ENCODE measurements around the gene HOXA6. TPM values are rescaled to one million over a fixed set of nuclear protein-coding genes. Genes with fewer than 3 reads are reported as not detected.

Gene HOXA6
- polyA plus RNA-seq (2011; rRNA removed) (1.2 and 1.3 TPM in 2 replicates), polyA minus RNA-seq (2011; rRNA and poly(A)+ RNA removed) (0.91 and 2.1 TPM in 2 replicates)

DNA sequence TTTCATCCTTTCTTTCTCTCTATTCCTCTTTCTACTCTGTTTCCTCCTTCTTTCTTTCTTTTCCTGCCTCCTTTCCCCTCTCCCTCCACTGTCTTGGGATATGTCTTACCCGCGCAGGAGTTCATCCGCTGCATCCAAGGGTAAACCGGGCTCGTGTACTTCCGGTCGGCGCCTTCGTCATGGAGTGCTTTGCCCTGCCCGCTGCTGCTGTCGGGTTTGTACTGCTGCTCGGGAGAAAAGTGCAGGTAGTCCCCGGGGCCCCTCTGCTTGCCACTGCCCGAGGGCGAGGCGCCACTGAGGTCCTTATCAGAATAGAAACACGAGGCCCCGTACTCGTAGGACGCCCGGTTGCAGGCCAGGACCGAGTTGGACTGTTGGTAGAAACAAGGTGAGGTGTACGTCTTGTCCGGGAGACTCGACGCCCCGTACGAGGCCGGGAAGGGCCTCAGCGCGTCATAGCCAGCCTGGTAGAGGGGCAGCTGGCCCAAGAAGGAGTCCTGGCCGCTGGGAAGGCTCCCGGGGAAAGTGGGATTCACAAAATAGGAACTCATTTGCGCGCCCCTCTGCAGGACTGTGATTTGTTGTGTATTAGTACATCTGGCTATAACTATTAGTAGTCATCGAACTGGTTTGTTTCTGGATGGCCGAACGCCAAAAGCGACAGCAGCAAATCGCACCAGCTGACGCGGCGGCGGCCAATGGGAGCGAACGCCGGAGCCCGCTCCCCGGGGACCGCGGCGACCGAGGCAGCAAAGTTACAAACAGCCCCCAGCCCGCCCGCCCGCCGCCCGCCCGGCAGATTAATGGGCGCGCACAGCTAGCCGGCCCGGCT lies at the start of gene HOXA6:
HOXA6 (minus strand) TSS at position 576 of the 832 bp plus-strand sequence; CDS start at position 551, 25 bp downstream.
- DNase-seq (ENCODE audit: low read depth, low spot score) = no peak
- CTCF ChIA-PET = interaction anchor here (0.6 to 5.6 kb wide), 6 partner anchors 9 to 778 kb away, joined by 3 to 24 read pairs (median 6); partner anchors contain the start of gene HOXA7
- POLR2A ChIA-PET = interaction anchor here (1.0 kb wide), 1 partner anchor 8 kb away, joined by 3 read pairs; no protein-coding TSS in a partner anchor
- Histone ChIP-seq H3K9me3 (ENCODE audit: control insufficient read depth, insufficient read depth, low read length) (peaks cover 2% of the 10 kb centered on the region; the same call in 1 of the 2 replicates), H3K27ac (ENCODE audit: low read depth, low read length) (peak within 1 kb of the TSS; percentile 90), H3K27me3 (ENCODE audit: control insufficient read depth, insufficient read depth, low read length) (no peaks in the 10 kb centered on the region), H3K4me3 (ENCODE audit: low read depth, low read length) (peak within 1 kb of the TSS; percentile 73)
- TF ChIP-seq CTCF (IDR thresholded peaks at IDR 0.05; ENCODE audit: low read depth, low read length) = no peak

- Histone ChIP-seq H3K27me3 (ENCODE audit: control insufficient read depth, insufficient read depth, low read length) (peaks cover 83% of the 10 kb centered on the region), H3K27ac (ENCODE audit: low read depth, low read length) (no peak overlapping the region), H3K4me3 (ENCODE audit: low read depth, low read length) (no peak overlapping the region), H3K9me3 (ENCODE audit: control insufficient read depth, insufficient read depth, low read length) (peaks cover 11% of the 10 kb centered on the region; the same call in 1 of the 2 replicates)
- ChIA-PET POLR2A (interaction anchor here (0.6 to 0.7 kb wide), 2 partner anchors 12 to 368 kb away, joined by 4 to 12 read pairs; no protein-coding TSS in a partner anchor), CTCF (interaction anchor here (0.5 to 3.2 kb wide), 73 partner anchors 9 to 1725 kb away, joined by 3 to 68 read pairs (median 5); no protein-coding TSS in a partner anchor)
- peak; percentile 80 for TF ChIP-seq CTCF (IDR thresholded peaks at IDR 0.05; ENCODE audit: low read depth, low read length)
- peak; percentile 37 for DNase-seq (ENCODE audit: low read depth, low spot score)
These were observed 48.8 kb upstream of the HOXA6 start for GRCh38 chr7:27196287-27196767.

GRCh38 chr7:27194686-27195379 lies 47.3 kb upstream of the HOXA6 start:
- Histone ChIP-seq H3K27me3 (ENCODE audit: control insufficient read depth, insufficient read depth, low read length) (peaks cover 84% of the 10 kb centered on the region), H3K9me3 (ENCODE audit: control insufficient read depth, insufficient read depth, low read length) (peaks cover 11% of the 10 kb centered on the region; the same call in 1 of the 2 replicates), H3K27ac (ENCODE audit: low read depth, low read length) (no peak overlapping the region), H3K4me3 (ENCODE audit: low read depth, low read length) (no peak overlapping the region)
- DNase-seq (ENCODE audit: low read depth, low spot score) = no peak
- CTCF ChIA-PET = interaction anchor here (0.9 to 3.2 kb wide), 26 partner anchors 8 to 1727 kb away, joined by 3 to 68 read pairs (median 10); no protein-coding TSS in a partner anchor
- POLR2A ChIA-PET = no interaction called here
- TF ChIP-seq CTCF (IDR thresholded peaks at IDR 0.05; ENCODE audit: low read depth, low read length) = no peak

- Histone ChIP-seq H3K9me3 (ENCODE audit: control insufficient read depth, insufficient read depth, low read length) (peaks cover 13% of the 10 kb centered on the region; the same call in 1 of the 2 replicates), H3K27me3 (ENCODE audit: control insufficient read depth, insufficient read depth, low read length) (peaks cover 88% of the 10 kb centered on the region), H3K27ac (ENCODE audit: low read depth, low read length) (no peak overlapping the region), H3K4me3 (ENCODE audit: low read depth, low read length) (no peak overlapping the region)
- no peak for DNase-seq (ENCODE audit: low read depth, low spot score)
- POLR2A ChIA-PET = interaction anchor here (0.6 to 0.7 kb wide), 2 partner anchors 10 to 37 kb away, joined by 4 to 7 read pairs; no protein-coding TSS in a partner anchor
- CTCF ChIA-PET = interaction anchor here (2.8 to 3.2 kb wide), 3 partner anchors 412 to 904 kb away, joined by 24 to 41 read pairs (median 34); no protein-coding TSS in a partner anchor
- TF ChIP-seq CTCF (IDR thresholded peaks at IDR 0.05; ENCODE audit: low read depth, low read length) = no peak
These were observed 46.4 kb upstream of the HOXA6 start for GRCh38 chr7:27194002-27194352.
